Ovary (tissue), 9 donors: ENCODE measurements around the gene IDH2. TPM values are rescaled to one million over a fixed set of nuclear protein-coding genes. Genes with fewer than 3 reads are reported as not detected.

Experiments used
- DNase-seq, 5 donors: peaks; one replicate each; pipeline ENCODE4 v3.0.0-alpha.2; 2019 to 2020
- H3K27ac ChIP-seq, 2 donors: fragments of 200-600 bp; one replicate each; pipeline versions ENCODE4 v1.5.1 to v1.8.0; 2019 to 2022
- H3K27me3 ChIP-seq: fragments of 200-600 bp; one replicate; pipeline ENCODE4 v1.8.0; 2022
- H3K36me3 ChIP-seq: fragments of 200-600 bp; sonication (generic); one replicate; pipeline ENCODE4 v1.5.1; 2019
- H3K4me1 ChIP-seq: one replicate; pipeline ENCODE4 v1.8.1; 2013; ENCODE audit warnings: mild to moderate bottlenecking, moderate library complexity; ENCODE audit not compliant: insufficient read depth
- H3K4me3 ChIP-seq: fragments of 200-600 bp; sonication (generic); one replicate; pipeline ENCODE4 v1.5.1; 2017
- H3K9me3 ChIP-seq, 2 donors: fragments of 200-600 bp in 1 of 2; sonication (generic) in 1 of 2; one replicate each; pipeline versions ENCODE4 v1.5.1 to v1.8.1; 2013 to 2019; ENCODE audit warnings: mild to moderate bottlenecking in 1 of 2, moderate library complexity in 1 of 2
- EP300 ChIP-seq: sonication (generic); formaldehyde crosslinking; IDR thresholded peaks from one replicate; pipeline ENCODE4 v1.6.1; 2017; ENCODE audit warnings: antibody characterized with exemption
- POLR2A ChIP-seq: fragments of 450-650 bp; IDR thresholded peaks from one replicate; pipeline ENCODE4 v1.6.1; 2017; ENCODE audit warnings: antibody characterized with exemption, mild to moderate bottlenecking, moderate library complexity
- WGBS, 3 donors: extraction: QIAGEN DNeasy Blood & Tissue Kit in 1 of 3; methylation state at CpG; one replicate each; pipeline versions ENCODE4 v1.1.5 to v1.1.7; 2013 to 2017; 5-methylcytosine and 5-hydroxymethylcytosine counted together
- intact Hi-C, 4 donors: fragments of 100-400 bp; cut with DNase I; formaldehyde crosslinking; loops; one replicate each; pipeline versions ENCODE4 v1.11.0 to v1.15.1; 2022 to 2023
- polyA plus RNA-seq, 2 donors: library from polyadenylated mRNA; stranded (reverse); fragments of 200-250 nt in 1 of 2; fragments of 350-450 nt in 1 of 2; fragmentation: Illumina TruSeq in 1 of 2; extraction: RNeasy Lipid Tissue Mini Kit (QIAGEN cat#74804) in 1 of 2; gene quantifications; one replicate each; pipeline ENCODE4 v1.2.3, GENCODE V29; 2013 to 2014
- total RNA-seq, 7 donors: library from RNA; depleted of rRNA in 2 of 7; stranded (reverse); fragments of >200 nt in 2 of 7; fragmentation: NEBNext Ultra II Directional in 3 of 7; extraction: Animal tissue kit (Norgen Biotek cat#: 25700) in 3 of 7; gene quantifications; one replicate each; pipeline versions ENCODE4 v1.1.0 to v1.2.4, GENCODE V29; 2016 to 2023
- TF ChIP-seq, protein P1 (sequence below), 3 donors: fragments of 450-650 bp in 2 of 3; fragments of 200-600 bp in 1 of 3; IDR thresholded peaks; one replicate each; pipeline versions ENCODE4 v1.5.1 to v1.8.0; 2016 to 2022; ENCODE audit warnings: antibody characterized with exemption in 3 of 3, mild to moderate bottlenecking in 1 of 3
- donor health status: DM: no; HTN: no; CAD: no; lungs with moderate emphysema.
- donor health status: DM: no; HTN: no; CAD: no.
- donor health status: Bipolar disorder and iron deficiency.
- donor health status: DM: yes; HTN: yes; CAD: no.
- donor health status: DM: no; HTN: no; CAD: no.
- donor health status: DM: yes; HTN: yes; CAD: no.

IDH2 gene
- total and polyA plus RNA-seq, 9 donors: 13.7 to 44.6 (median 25.4) TPM

DNA sequence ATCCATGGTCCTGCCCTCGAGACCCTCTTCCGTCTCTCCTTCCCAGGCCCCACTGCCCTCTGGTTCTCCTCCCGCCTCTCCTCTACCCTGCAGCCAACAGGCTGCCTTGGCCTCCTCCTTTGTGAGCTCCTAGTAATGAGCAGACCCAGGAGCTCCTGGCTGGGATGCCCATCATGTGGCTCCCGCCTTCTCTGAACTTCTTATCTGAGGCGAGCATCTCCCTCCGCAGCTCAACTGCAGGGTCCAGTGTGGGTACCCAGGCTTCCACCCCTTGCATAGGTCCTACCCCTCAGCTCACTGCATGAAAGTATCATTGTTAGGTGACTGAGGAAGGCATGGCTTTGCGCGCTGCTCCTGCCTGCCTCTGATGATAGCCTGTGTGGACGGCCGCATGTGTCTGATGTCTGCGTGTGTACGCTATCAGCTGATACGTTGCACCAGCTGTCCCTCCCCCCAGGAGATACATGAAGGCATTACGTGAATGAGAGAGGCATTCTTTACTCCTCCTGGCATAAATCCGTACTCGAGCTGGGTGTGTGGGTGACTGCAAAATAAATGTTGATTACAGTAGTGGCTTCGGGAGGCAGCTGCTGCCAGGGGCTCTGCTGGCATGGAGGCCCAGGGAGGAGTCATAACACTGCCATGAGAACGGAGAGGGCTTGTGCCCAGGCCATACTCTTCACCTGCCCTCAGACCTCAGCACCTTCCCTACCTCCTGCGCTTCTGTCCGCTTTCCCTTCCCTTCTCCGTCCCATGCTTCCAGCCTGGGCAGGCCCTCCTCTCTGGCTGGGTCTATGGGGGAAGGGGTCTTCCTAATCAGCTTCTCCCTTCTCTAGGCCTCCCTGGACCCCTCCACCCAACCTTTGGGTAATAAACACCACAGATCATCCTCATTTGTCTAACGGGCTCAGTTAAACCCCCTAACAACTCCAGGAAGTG, 52.3 kb downstream of the IDH2 start:
- Histone ChIP-seq H3K4me1 (no peaks in the 10 kb centered on the region), H3K9me3 (no peaks in the 10 kb centered on the region), H3K4me3 (no peak overlapping the region), H3K27me3 (no peaks in the 10 kb centered on the region), H3K36me3 (no peaks in the 10 kb centered on the region), H3K27ac (no peak overlapping the region)
- 75 to 80% (median 79%) methylated on average over 22 of the region's 22 CpGs for WGBS, 3 donors
- intact Hi-C loops: no loop called here
- TF ChIP-seq POLR2A (no peak), EP300 (no peak)
- TF ChIP-seq, protein P1, sequence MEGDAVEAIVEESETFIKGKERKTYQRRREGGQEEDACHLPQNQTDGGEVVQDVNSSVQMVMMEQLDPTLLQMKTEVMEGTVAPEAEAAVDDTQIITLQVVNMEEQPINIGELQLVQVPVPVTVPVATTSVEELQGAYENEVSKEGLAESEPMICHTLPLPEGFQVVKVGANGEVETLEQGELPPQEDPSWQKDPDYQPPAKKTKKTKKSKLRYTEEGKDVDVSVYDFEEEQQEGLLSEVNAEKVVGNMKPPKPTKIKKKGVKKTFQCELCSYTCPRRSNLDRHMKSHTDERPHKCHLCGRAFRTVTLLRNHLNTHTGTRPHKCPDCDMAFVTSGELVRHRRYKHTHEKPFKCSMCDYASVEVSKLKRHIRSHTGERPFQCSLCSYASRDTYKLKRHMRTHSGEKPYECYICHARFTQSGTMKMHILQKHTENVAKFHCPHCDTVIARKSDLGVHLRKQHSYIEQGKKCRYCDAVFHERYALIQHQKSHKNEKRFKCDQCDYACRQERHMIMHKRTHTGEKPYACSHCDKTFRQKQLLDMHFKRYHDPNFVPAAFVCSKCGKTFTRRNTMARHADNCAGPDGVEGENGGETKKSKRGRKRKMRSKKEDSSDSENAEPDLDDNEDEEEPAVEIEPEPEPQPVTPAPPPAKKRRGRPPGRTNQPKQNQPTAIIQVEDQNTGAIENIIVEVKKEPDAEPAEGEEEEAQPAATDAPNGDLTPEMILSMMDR (IDR thresholded peaks at IDR 0.05): no peak
- no peak for DNase-seq

DNA sequence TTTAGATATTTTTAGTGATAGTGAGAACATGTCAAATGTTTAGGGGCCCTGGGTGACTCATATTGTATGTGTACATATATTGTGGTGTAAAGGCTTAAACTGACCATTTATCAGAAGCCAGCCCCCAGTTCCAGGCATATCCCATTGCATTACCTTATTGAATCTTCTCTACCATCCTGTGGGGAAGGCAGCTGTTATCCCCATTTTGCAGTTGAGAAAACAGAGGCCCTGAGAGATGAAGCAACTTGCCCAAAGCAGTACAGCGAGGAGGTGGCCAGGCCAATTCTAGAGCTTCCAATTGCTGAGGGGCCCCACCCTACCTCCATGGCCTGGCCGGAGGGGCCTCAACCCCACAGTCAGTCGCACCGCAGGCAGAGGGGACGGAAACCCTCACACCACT, 53.2 kb downstream of the IDH2 start:
- Histone ChIP-seq H3K27ac (no peak overlapping the region), H3K9me3 (no peaks in the 10 kb centered on the region), H3K4me1 (no peaks in the 10 kb centered on the region), H3K4me3 (no peak overlapping the region), H3K36me3 (no peaks in the 10 kb centered on the region), H3K27me3 (no peaks in the 10 kb centered on the region)
- TF ChIP-seq EP300 (no peak), POLR2A (no peak)
- TF ChIP-seq, protein P1 (IDR thresholded peaks at IDR 0.05): no peak
- 97 to 100% (median 99%) methylated on average over 5 of the region's 5 CpGs for WGBS, 3 donors
- intact Hi-C loops: no loop called here
- DNase-seq: no peak

DNA sequence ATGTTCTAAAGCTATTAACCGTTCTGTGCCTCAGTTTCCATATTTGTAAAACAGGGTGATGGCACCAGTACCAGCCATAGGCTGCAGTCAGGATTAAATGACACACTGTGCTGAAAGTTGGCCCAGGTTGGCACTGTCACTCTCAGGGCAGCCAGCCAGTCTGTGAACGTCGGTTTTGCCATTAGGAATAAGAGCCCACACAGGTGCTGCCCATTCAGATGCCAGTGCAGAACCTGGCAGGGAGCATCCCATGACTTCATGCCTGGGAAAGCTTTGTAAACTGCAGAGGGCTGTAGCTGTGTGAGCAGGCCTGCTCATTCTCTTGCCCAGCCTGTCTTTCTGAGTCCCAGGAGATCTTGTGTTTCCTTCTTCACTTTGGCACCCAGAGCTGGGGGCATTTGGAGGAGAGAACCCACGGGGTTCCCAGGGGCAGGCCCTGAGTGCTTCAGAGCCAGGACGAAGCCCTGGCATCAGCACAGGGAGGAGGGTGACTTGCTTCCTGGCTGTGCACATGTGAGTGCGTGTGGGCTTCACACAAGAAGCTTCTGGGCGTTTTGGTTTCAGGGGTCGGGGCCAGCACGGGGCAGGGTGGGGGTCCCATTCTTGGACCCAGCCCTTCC, 54.2 kb downstream of the IDH2 start:
- Histone ChIP-seq H3K27me3 (no peaks in the 10 kb centered on the region), H3K9me3 (no peaks in the 10 kb centered on the region), H3K27ac (no peak overlapping the region), H3K36me3 (no peaks in the 10 kb centered on the region), H3K4me3 (no peak overlapping the region), H3K4me1 (no peaks in the 10 kb centered on the region)
- TF ChIP-seq POLR2A (no peak), EP300 (no peak)
- TF ChIP-seq, protein P1 (IDR thresholded peaks at IDR 0.05): no peak
- no peak for DNase-seq
- WGBS, 3 donors: 77 to 78% (median 78%) methylated on average over 9 of the region's 9 CpGs
- intact Hi-C loops: no loop called here

DNA sequence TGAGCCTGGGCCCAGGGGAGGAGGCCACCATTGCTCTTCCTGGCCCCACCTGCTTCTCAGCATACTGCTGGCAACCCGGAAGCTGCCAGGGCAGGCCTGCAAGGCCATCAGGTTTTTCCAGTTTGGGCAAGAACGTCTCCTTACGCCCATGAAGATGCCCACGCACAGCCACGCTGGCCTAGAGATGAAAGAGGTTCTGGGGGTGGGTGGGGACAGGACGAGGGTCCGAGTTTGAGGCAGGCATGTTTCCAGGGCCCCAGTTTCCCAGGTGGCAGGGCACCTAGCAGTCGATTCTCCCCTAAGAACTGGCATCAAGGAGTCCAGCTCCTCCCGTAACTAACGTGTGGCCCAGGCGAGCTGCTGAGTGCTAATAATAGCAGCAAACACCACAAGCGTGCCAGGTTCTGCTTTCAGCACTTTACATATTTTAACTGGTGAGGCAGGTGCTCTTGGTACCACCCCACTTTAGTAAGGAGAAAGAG, 55.3 kb downstream of the IDH2 start:
- intact Hi-C loops: no loop called here
- Histone ChIP-seq H3K27me3 (no peaks in the 10 kb centered on the region), H3K27ac (no peak overlapping the region), H3K36me3 (no peaks in the 10 kb centered on the region), H3K9me3 (no peaks in the 10 kb centered on the region), H3K4me1 (no peaks in the 10 kb centered on the region), H3K4me3 (no peak overlapping the region)
- DNase-seq: no peak
- WGBS, 3 donors: 76 to 80% (median 80%) methylated on average over 12 of the region's 12 CpGs
- TF ChIP-seq POLR2A (no peak), EP300 (no peak)
- TF ChIP-seq, protein P1 (IDR thresholded peaks at IDR 0.05): no peak
